SW480 (cell line): ENCODE results near the gene PSMD6.

Experiments used
- DNase-seq: peaks from one replicate; pipeline ENCODE4 v3.0.0-alpha.2; 2016; ENCODE audit warnings: low spot score

The PSMD6 gene

DNA sequence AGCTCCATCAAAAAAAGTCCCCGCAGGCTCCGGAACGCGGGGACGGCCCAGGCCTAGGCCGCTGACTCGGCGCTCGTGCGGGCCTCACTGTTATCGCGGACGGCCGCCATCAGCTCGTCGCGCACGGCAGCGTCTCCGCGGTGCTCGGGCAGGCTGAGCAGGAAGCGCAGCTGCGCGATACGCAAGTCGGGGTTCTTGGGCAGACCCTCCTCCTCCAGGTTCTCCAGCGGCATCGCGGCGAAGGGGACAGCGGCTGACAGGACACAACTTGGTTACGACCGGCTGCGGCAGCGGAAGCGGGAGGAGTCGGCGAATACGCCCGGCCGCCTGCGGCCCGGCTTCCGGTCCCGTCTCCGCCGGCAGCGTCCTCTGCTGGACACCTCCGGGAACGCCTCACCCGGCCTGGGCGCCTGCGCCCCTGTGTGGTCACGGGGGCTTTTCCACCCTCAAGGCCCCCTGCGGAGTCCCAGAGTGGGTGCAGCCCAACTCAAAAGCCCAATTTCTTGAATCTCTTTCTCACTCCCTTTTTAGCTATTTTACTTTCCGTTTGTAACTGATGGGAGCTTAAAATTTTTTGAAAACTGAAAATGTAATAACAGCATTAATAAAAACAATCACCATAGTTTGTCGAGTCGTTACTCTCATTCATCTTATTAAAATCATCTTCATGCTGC is at the start of gene PSMD6:
TSS of gene PSMD6 (minus strand) at position 308 of the 674 bp plus-strand sequence. CDS start at position 233, 75 bp downstream.
- DNase-seq: peak; percentile 80

DNA sequence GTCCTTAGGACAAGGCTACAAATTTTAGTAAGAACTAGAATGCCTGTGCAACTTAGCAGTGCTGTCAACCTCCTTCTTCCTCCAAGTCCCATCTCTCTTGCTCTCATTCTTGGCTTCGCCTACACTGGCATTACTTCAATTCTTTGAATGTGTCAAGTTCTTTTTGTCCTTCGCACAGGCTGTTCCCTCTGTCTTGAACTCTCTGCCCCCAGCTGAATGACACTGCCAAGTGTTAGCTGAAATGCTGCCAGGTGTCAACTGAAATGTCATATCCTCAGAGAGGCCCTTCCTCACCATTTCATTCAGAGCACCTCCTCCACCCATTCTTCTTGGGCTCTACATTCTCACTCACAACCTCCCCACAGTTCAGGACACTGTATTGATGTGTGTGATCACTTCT is 48.8 kb upstream of the PSMD6 start:
- no peak for DNase-seq

DNA sequence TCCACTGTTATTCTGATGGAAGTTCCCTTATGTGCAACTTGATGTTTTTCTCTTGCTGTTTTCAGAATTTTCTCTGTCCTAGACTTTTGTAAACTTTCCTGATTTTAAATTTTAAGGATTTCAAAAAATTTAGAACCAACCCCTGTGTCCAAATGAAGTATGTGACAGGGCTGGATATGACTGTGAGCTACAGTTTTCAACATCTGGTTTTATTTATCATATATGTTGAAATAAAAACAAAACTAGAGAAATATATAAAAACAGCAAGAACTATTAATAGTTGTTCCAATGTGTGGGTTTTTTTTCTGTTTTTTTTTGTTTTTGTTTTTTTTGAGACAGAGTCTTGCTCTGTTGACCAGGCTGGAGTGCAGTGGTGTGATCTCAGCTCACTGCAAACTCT is 47.4 kb upstream of the PSMD6 start:
- DNase-seq: no peak

DNA sequence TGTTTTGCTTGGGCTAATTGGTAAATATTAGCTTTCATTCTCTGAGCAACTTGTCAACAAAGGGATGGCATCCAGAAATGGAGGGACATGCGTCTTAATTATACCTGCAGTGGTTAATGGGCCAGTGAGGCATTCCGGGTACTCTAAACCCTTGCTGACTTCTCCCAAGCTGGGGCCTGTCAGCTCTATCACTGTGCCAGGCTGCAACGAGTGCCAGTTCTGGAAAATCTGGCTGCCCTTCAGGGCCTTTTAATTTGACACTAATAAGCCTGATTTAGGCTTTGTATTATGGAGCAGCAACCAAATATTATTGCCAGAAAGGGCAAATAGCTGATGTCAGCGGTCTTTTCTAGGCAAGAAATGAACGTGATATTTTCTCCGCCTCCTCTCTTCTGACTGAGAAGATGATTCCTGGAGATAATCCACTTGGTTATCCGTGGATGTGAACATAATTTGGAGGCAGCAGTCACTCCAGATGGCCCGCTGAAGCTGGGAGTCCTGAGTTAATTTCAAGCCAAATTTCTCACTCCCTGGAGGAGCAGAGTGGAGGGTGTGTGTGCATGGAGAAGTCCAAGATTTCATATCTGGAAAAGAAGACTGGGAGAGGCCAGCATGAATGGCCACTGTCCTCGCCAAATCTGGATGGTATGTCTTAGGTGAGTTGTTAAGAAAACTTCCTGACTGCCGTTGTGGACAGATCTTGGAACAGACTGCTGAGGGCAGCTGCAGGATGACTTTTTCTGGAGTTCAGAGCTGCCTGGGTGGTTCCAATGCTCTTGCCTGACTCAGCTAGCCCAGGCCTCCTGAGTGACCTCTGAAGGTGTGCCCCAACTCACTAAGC is 44.4 kb upstream of the PSMD6 start:
- DNase-seq: no peak

DNA sequence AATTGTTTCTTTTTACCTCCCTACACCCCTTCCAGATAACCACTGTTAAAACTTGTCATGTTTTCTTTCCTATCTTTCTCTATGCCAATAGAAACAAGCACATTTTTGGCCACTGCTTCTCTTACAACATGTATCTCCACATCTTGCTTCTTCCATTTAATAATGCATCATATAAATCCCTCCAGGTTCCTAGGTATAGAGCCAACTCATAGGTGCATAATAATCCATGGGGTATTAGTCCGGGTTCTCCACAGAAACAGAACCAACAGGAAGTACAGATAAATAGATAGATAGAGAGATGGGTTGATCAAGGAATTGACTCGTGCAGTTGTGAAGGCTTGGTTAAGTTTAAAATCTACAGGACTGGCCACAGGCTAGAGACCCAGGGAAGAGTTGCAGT is 41.5 kb upstream of the PSMD6 start:
- DNase-seq: no peak

DNA sequence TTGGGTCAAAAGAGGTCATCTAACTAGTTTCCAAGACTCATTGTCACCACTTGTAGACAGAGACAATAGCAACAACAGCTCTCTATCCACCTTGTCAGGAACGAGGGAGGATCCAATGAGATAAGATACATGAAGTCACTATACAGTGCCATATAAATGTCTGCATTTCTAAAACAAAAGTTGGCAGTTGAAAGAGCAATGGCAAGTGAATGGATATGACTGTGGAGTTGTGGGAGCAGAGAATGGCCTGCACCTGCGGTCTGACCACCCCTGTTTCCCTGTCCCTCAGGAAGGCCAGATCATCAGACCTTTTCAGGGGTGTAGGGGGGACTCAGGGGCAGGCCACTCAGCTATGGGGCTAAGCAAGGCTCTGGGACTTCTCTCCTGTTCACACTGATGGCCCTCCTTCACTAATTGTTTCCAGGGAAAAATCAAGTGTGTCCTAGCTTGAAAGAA is 40.7 kb upstream of the PSMD6 start:
- DNase-seq: no peak

DNA sequence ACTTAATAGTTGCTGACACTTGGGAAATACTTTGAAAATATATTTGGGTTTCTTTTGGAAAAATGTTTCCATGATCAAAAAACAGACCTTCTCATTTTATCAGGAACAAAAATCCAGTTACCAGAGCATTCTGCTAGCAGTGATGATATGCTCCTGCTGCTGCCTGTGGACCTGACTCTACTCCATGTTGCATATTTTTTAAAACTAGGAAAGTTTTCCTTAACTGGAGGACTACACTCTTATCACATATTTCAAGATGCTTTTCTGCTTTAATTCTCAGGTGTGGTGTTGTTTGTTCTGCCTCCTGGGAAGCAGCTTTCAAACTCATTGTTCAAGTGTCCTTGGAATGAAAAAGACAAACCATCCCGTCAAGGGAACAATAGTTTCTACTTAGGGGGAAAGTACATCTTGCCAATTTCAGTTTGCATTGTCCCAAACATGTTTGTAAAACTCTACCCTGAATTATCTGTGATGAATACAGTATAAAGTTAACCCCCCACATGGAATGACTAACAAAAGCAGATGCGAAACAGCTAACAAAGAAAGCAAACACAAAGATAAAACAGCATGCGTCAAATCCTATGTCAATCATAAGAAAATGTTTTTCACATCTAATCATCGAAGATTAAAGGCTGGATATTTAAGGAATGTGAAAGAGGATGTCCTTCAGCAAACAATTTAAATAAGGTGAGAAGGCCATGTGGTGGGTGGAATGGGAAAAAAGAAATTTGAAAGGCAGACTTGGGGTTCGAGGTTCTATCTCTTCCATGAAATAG is 40.1 kb upstream of the PSMD6 start:
- DNase-seq: no peak

DNA sequence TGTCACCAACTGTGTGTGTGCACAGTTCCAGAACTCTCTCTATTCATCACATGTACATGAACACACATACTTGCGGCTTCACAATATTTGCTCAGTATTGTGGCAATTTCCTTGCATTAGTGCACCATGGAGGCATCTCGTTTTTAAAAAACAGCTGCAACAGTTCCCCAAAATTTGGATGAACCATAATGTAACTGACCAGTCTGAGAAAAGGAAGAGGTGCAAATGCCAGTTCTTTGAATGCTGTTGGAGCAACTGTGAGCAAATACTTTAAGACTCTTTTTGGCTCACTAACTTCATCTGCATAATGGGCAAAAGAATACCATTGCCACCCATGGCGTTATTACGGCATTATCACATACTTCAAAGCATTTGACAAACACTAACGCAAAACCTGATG is 38.3 kb upstream of the PSMD6 start:
- no peak for DNase-seq

DNA sequence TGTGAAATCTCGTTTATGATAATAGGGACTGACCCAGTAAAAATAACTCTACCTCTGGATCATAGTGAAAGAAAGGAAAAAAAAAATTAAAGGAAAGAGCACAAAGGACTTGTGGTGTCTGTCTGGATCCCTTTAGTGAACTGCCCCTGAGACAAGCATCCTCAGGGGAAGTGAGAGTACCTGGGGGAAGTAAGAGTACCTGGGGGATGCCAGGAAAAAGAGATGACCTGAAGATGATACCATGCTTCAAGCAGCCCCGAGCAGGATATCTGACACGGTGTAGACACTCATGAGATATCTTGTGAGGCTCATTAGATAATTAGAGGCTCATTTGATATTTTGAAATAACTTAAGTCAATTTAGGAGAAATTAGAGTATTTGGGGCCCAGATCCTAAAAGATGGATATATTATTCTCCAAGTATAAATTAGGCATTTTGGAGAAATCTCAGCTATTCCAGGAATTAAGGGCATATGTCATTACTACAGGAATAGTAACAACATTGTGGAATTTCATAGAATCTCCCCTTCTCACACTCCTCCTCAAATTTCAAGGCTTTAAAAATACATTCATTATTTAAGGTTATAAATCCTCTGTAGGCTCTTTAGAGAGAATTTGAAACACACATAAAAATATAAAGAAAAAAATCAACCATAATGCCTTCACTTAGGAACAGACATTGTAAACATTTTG is 36.3 kb upstream of the PSMD6 start:
- no peak for DNase-seq

DNA sequence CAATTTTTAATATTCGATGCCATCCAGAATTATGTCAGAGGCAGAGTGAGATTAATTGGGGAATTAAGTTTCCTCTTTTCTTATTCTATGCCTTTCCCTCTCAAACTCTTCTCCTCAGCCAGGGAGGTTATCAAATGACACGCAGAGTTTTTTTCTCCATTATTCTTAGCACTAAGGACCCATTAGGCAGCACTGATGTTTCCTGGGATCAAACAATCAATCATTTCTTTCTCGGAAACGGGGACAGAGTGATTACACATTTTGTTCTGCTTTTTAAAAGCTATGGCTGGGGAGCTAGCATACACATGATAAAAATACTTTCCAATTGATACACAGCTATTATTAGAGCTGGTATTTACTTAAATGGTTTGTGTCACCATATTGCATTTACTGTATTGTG is 35.3 kb upstream of the PSMD6 start:
- no peak for DNase-seq

DNA sequence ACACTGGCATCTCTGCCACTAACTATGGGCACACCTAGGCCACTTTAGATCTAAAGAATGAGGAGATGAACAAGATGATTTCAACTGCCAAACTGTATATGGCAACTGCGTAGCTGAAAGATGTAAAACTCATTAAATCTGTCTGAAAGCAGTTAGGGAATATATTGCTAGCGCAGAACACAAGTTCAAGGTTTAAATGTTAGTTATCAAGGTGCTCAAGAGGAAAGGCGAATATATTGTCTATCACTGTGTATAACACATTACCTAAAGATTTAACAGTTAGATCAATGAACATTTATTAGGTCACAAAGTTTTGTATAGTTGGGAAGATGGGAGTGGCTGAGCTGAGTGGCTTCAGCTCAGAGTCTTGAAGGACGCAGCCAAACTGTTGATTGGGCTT is 33.9 kb upstream of the PSMD6 start:
- DNase-seq: no peak

DNA sequence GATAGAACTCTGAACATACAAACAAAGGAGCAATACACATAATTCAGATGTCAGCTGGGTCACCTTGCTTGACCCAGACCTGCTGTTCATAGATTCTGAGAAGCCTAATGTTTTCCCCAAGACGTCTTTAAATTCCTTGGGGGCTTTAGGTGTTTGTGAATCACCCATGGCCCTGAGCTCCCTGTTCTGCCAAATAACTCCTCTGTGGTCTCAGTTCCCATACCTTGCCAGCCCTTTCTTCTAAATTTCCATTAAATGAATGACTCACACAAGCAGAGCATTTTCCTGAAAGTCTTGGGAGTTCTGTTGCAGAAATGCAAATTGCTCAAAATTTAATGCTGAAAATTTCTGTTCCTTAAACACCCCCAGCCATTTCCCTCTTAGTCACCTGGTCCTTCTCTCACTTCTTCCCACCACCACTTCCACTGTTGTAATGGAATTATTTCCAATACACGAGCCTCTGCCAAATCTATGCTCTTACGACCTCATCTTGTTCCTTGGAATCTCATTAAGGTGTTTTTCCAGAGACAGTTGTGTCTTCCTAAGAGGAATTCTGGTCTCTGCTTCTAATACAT is 33.4 kb upstream of the PSMD6 start:
- DNase-seq: no peak

DNA sequence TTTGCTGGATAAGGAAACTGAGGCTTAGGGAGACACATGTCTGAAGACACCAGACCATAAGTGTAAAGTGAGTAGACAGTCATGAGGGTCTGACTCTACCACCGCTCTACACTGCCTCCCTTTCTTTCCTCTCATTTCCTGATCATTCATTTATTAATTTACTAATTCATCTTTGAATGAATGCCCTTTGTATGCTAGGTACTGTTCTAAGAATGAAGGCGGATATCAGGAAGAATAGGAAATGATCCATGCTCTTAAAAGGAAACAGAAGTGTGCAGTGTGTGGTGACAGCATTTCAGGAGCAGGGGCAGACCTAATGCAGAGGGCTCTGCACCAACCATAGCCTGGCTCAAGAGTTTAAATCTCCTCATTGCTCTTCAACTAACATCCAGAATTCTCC is 31.8 kb upstream of the PSMD6 start:
- peak; percentile 23 for DNase-seq

DNA sequence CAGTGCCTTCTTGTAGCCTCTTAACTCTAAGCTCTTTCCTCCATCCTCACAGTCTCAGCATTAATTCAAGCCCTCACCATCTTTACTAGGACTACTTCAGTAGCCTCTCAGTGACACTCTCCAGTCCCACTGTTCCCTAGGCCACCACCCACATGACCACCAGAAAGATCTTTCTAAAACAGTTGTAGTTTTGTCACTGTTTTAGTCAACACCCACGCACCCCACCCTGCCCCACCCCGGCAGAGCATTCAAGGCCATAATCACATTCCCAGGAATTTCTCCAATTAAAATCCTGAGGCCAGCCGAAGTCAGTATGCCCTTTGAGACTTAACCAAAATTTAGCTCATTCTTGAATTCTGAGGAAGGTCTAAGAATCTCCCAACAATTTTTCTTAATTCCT is 31.2 kb upstream of the PSMD6 start:
- peak; percentile 52 for DNase-seq

DNA sequence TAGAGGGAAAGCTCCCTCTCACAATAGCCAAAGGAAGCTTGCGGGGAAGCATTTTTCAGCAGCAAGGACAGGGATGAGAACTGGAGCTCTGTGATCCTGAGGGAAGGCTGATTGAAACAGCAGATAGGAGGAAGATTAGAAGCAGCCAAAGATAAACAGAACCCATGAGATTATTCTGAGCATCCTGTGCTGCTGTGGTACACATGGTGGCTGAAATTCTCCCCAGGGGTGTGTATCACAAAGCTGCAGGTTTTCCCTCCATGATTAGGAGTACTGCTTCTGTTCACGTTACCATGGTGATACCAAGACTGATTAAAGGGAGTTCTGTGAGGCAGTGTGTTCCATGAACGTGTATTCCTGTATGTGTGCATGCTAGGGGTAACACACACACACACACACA is 30.3 kb upstream of the PSMD6 start:
- DNase-seq: no peak

DNA sequence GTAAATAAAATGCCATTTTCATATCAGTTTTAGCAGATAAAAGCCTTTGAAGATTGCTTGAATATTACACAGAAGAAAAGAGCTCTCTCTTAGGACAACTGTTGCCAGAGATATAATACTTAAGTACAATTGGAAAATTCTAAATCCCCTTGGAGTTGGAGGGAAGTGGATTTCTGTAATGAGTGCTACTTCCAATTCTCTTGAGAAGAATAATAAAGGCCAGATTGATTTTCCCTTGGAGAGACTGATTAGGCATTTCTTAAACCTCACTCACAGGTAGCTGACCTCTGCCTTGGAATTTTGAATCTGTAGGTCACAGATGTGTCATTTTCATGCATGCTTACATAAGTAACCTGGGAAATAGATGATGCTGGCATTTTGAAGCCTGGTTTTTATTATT is 29.8 kb upstream of the PSMD6 start:
- no peak for DNase-seq

DNA sequence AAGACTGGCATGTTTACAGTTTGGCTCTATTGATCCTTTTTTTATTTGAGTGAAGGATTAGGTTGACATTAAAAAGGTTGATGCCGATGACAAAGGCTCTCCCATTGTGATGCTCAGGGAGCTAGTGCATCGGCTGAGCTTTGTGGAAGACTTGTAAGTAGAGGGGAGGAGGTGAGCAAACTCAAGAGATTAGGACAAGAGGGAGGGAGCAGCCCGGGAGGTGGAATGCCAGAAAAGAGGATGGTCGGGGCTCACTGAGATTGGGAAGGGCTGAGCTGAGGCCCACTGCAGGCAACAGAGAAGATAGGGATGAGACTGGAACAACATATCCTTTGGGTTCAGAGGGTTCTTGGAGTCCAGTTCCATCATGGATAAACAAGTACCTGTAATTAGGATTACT is 26.5 kb upstream of the PSMD6 start:
- DNase-seq: no peak

DNA sequence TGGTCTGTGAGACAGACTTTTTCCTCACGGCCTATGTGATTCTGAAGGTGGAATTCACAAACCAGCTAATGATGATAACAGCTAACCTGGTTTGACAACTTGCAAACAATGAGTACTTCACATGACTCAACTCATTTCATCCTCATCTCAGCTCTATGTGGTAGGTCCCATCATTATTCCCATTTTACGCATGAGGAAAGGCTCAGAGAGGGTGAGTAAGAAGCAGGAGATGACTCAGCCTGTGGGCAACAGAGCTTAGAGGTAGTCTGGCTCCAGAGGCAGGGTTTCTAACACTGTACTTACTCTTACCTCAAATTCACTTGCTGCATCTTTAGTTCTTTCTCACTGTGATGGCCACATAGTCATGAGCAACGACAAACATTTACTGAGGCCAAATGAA is 25.8 kb upstream of the PSMD6 start:
- no peak for DNase-seq

DNA sequence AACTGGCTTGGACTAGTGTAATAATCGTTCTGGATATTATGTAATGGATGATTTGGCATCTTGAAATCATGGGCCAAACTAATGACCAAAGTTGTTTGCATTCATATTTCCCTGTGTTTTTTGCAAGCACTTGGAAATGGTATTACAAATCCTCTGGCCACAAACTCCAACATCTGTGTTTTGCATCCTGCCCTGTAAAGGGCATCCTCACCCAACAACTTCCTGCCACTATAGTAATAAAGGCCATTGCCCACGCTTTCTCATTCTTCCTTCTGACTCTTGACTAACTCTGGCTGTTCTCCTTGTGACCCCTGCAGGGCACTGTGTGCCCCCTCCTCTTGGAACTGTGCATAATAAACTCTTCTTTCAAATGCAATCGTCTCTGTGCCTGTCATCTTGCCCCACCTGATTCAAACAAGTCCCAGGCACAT is 25.4 kb upstream of the PSMD6 start:
- DNase-seq: no peak

DNA sequence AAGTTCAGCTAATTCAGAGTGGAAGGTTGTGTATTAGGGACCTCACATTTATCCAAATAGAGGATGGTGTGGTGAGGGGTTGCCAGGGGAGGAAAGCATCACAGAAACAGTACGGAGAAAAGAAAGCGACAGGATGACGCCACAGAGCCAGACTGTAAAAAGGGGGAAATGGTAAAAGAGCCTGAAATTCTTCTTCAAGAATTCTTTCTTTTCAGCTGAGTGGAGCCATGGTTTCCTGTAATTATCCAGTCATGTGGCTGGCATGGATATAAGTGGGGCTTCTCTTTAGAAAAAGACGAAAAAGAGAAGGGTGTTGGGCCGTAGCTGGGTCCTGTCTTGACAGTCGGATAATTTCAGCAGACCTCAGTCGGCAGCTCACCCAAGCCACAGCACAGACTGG is 24.5 kb upstream of the PSMD6 start:
- DNase-seq: no peak

DNA sequence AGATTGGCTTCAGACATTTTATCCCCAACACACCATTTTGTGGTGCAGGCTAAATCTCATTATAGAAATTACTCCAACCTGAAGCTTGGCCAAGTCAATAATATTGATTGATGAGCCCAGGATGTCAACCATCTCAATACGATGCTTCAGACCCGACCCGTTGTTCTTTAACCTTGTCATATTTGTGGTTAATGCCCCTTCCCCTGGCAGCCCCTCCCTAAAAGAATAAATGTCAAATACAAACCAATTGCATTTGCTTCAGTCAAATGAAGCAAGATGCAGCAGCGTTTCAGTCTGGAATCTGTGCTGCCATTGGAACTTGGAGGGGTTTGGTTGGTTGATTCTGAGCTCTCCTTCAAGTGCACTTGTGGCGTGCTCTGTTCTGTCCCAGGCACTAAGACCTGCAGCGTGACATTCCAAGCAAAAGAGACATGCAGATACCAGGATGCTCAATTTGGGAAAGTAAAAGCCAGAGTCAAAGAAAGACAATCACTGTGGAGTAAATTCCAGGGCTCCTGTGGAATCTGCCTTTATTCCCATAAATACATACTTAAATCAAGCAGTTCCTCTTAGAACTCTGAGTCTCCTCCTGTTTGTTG is 23.8 kb upstream of the PSMD6 start:
- DNase-seq: no peak
